Measurements from ENCODE around the gene ERCC2. TPM values are rescaled to one million over a fixed set of nuclear protein-coding genes. Genes with fewer than 3 reads are reported as not detected.
"Not testable (repeated sequence)": the region's sequence is repeated elsewhere in the genome, so short reads cannot be mapped to it uniquely, and the experiment has no call there.

ERCC2 gene
- 15.3 TPM for total RNA-seq

GRCh38 chr19:45370410-45371204, at the start of gene ERCC2:
ERCC2 (minus strand) TSS chr19:45370573; CDS start chr19:45370540, 33 bp downstream.
- ATAC-seq (peak; percentile 98), DNase-seq (ENCODE audit: low spot score) (peak; percentile 100)

- DNase-seq (ENCODE audit: low spot score) (no peak), ATAC-seq (no peak)
Measured at GRCh38 chr19:45419895-45420294, 49.5 kb upstream of the ERCC2 start.

- ATAC-seq = no peak
- DNase-seq (ENCODE audit: low spot score) = no peak
Measured at GRCh38 chr19:45419396-45419795, 49.0 kb upstream of the ERCC2 start.

GRCh38 chr19:45418802-45419201, 48.4 kb upstream of the ERCC2 start:
- DNase-seq (ENCODE audit: low spot score) (no peak), ATAC-seq (no peak)

- ATAC-seq (no peak), DNase-seq (ENCODE audit: low spot score) (no peak)
Measured at GRCh38 chr19:45417151-45417550, 46.8 kb upstream of the ERCC2 start.

DNA sequence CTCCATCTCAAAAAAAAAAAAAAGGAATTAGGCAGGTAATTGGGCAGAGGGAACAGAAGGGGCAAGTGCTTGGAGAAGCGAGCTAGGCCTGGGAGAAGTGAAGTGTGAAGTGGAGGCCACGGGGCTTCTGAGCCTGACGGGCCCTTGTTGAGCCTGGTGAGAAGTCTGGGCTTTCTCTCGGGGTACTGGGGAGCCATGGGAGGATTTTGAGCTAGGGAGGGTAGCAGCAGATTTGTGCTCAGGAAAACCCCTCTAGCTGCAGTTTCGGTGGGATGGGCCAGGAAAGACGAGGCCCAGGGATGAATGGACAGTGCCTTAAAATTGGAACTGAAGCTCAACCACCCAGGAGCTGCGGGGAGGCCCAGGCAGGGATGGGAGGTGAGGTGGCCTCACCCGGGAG, 44.1 kb upstream of the ERCC2 start:
- ATAC-seq (no peak), DNase-seq (ENCODE audit: low spot score) (no peak)

DNA sequence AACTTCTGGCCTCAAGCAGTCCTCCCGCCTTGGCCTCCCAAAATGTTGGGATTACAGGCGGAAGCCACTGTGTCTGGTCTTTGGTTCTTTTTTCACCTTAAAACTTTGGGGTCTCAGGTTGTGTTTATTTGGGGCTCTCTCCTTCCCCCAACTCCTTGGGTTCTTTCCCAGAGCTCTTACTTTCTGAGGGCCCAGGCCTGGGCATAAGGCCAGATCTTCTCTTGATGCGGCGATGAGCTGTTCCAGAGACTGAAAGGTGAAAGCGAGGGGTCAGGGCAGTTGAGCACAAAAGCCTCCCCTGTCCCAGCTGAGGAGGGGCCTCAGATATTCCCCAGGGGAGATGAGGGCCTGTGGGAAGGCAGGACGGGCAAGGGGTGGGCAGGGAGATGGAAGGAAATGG, 43.1 kb upstream of the ERCC2 start:
- ATAC-seq = no peak
- no peak for DNase-seq (ENCODE audit: low spot score)

GRCh38 chr19:45410330-45410729, 40.0 kb upstream of the ERCC2 start:
- not testable (repeated sequence) for DNase-seq (ENCODE audit: low spot score); ATAC-seq

- DNase-seq (ENCODE audit: low spot score) = no peak
- ATAC-seq = no peak
Measured at GRCh38 chr19:45409557-45409920, 39.2 kb upstream of the ERCC2 start.

- ATAC-seq = no peak
Measured at GRCh38 chr19:45408830-45409556, 38.6 kb upstream of the ERCC2 start.

DNA sequence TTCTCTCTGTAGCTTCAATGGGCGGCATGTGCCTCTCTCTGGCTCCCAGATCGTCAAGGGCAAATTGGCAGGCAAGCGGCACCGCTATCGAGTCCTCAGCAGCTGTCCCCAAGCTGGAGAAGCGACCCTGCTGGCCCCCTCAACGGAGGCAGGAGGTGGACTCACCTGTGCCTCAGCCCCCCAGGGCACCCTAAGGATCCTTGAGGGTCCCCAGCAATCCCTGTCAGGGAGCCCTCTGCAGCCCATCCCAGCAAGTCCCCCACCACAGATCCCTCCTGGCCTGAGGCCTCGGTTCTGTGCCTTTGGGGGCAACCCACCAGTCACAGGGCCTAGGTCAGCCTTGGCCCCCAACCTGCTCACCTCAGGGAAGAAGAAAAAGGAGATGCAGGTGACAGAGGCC, 37.7 kb upstream of the ERCC2 start:
- DNase-seq (ENCODE audit: low spot score) (no peak), ATAC-seq (no peak)

More at GRCh38 chr19:45408830-45409556, 38.6 kb upstream of the ERCC2 start:
- no peak for DNase-seq (ENCODE audit: low spot score)

GRCh38 chr19:45407585-45407984, 37.2 kb upstream of the ERCC2 start:
- ATAC-seq; DNase-seq (ENCODE audit: low spot score): not testable (repeated sequence)

DNA sequence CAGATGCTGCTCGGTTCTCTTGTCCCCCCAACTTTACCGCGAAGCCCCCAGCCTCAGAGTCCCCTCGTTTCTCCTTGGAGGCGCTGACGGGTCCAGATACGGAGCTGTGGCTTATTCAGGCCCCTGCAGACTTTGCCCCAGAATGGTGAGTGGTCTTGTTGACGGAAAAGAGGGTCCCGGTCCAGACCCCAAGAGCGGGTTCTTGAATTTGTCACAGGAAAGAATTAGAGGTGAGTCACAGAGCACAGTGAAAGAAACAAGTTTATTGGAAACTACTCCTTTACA, 36.7 kb upstream of the ERCC2 start:
- ATAC-seq (no peak), DNase-seq (ENCODE audit: low spot score) (no peak)

- peak; percentile 72 for ATAC-seq
- DNase-seq (ENCODE audit: low spot score) = peak; percentile 82
Measured at GRCh38 chr19:45406226-45407090, 36.1 kb upstream of the ERCC2 start, which contains the start of gene POLR1G. POLR1G (plus strand) TSS chr19:45406644; CDS start chr19:45406697, 53 bp downstream.

- ATAC-seq = peak; percentile 80
- DNase-seq (ENCODE audit: low spot score) = peak; percentile 89
Measured at GRCh38 chr19:45405435-45406225, 35.3 kb upstream of the ERCC2 start.

GRCh38 chr19:45404557-45405434, 34.4 kb upstream of the ERCC2 start, which contains the start of gene PPP1R13L:
PPP1R13L (minus strand) TSS chr19:45405069; CDS start chr19:45398318, 6,751 bp downstream.
- ATAC-seq (peak; percentile 74), DNase-seq (ENCODE audit: low spot score) (peak; percentile 87)

DNA sequence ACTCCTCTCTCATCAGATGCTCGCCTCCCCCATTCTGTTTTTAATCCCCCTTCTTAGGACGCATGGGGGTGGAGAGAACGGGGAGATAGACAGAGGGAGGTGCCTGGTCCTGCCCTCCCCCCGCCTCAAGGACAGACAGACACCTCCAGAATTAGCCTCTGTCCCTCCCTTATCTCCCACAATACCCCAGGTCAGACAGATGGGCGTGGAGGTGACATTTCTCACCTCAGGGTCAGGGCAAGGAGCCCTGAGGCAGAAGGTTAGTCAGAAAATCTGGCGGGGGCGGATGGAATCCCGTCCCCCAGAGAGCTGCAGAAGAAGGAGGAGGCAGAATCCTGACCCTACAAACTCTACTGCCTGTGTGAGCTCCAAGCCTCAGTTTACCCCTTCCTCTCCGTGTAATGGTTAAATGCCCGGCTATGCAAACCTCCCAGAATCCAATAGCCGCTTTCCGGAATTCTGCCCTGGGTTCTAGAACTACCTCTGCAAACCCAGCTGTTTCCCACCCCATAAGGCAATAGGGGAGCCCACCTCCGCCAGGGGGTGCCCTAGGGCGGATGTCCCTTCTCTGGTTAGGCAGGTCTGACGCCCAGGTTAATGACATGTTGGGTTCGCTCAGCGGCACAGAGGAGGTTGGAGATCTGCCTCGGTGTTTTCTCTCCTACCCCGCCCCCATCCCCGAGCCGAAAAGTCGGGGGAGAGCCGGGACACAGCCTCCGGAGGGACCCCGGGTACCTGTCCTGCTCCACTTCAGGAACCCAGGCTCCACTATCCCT, 33.6 kb upstream of the ERCC2 start:
- ATAC-seq (peak; percentile 5), DNase-seq (ENCODE audit: low spot score) (peak; percentile 61)

DNA sequence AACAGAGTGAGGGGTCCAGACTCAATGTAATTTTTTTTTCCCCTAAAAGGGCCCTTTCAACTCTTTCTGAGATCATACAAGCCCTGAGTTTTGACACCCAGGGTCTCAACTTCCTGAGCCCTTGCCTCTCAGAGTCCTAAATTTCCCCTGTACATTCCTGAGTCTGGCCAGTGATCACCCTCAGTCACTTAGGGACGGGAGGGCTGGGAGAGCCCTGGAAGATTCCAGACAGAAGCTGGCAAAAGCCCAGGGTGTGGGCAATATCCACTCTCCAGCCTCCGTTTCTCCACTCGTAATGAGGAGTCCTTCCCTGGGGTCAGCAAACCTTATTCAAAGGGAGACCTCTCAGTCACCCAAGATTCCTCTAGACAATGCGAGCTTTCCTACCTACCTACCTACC, 32.9 kb upstream of the ERCC2 start:
- ATAC-seq = no peak

More for the DNA sequence above, 32.9 kb upstream of the ERCC2 start:
- no peak for DNase-seq (ENCODE audit: low spot score)

All from left lobe of liver (tissue), 2 donors.